Activated CD8-positive, alpha-beta T cell treated with anti-CD3 and anti-CD28 coated beads, Interleukin-2, amount 10 ng/mL, durations not matched to agents 7 days and 5 days (primary cell): ENCODE results near the gene GAS2L1. TPM values are rescaled to one million over a fixed set of nuclear protein-coding genes. Genes with fewer than 3 reads are reported as not detected.
"Not testable (repeated sequence)": the region's sequence is repeated elsewhere in the genome, so short reads cannot be mapped to it uniquely, and the experiment has no call there.

Source experiments
- ATAC-seq: fragments of 150-1000 bp; cut with Tn5 transposase; one replicate; pipeline ENCODE4 v1.10.0; 2021; ENCODE audit warnings: moderate library complexity
- CTCF ChIA-PET: fragments of 350-600 bp; sonication (Branson Sonifier 250); formaldehyde crosslinking; loops from one replicate; lab custom pipeline; 2021; ENCODE audit warnings: antibody characterized with exemption; lab: Charles Lee
- POLR2A ChIA-PET: fragments of 350-600 bp; sonication (Branson Sonifier 250); formaldehyde crosslinking; loops from one replicate; lab custom pipeline; 2021; ENCODE audit warnings: antibody characterized with exemption; lab: Charles Lee
- DNase-seq: peaks from one replicate; pipeline ENCODE4 v3.0.0-alpha.2; 2020
- H3K27ac Mint-ChIP-seq: one replicate; pipeline ENCODE4 v1.8.0; 2021; ENCODE audit warnings: mild to moderate bottlenecking, mixed read lengths
- H3K27me3 Mint-ChIP-seq: one replicate; pipeline ENCODE4 v1.8.0; 2021; ENCODE audit warnings: low read depth, mixed read lengths
- H3K36me3 Mint-ChIP-seq: one replicate; pipeline ENCODE4 v1.8.0; 2021; ENCODE audit warnings: low read depth, mixed read lengths
- H3K4me1 Mint-ChIP-seq: one replicate; pipeline ENCODE4 v1.8.0; 2021; ENCODE audit warnings: low read depth, mixed read lengths
- H3K4me3 Mint-ChIP-seq: one replicate; pipeline ENCODE4 v1.8.0; 2021; ENCODE audit warnings: mild to moderate bottlenecking, mixed read lengths
- H3K9me3 Mint-ChIP-seq: one replicate; pipeline ENCODE4 v1.8.0; 2022; ENCODE audit warnings: mixed read lengths; ENCODE audit not compliant: insufficient read depth
- microRNA-seq: library from miRNA; unstranded; fragments of <30 nt; microRNA quantifications from one replicate; pipeline ENCODE4 v1.2.0, GENCODE V29; 2022
- total RNA-seq, 2 experiments: library from RNA; stranded (reverse); gene quantifications; one replicate each; pipeline ENCODE4 v1.2.3, GENCODE V29; 2021

Gene GAS2L1
- total RNA-seq, 2 experiments from 2014 or later: 10.9 to 11.4 TPM

- peaks cover 49% of the 10 kb centered on the region for H3K36me3 Mint-ChIP-seq
- no peaks in the 10 kb centered on the region for H3K9me3 Mint-ChIP-seq
- no peak for DNase-seq
- ChIA-PET POLR2A (no interaction called here), CTCF (no interaction called here)
- H3K4me1 Mint-ChIP-seq: no peaks in the 10 kb centered on the region
- no peak for ATAC-seq
- H3K27ac Mint-ChIP-seq: no peak overlapping the region
- no peak overlapping the region for H3K4me3 Mint-ChIP-seq
- H3K27me3 Mint-ChIP-seq: no peaks in the 10 kb centered on the region
These were observed 45.4 kb downstream of the GAS2L1 start for GRCh38 chr22:29351891-29352290.

DNA sequence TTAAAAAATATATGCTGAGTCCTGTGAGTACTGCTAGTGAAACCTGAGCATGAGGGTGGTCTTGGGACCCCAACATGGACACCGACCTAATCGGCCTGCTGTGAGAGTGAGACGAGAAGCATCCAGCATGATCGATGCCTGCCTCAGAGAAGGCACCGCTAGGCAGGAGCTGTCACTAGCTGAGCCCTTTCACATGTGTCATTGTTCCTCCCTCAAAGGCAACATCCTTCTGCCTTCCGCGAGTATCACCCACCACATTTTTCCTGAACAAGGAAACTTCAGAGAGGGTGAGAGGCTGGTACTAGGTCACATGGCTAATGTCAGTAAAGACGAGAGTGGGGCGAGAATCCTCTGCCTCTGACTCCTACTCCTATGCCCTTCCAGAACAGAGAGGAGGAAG lies 46.3 kb downstream of the GAS2L1 start:
- Mint-ChIP-seq H3K27ac (no peak overlapping the region), H3K4me1 (no peaks in the 10 kb centered on the region), H3K27me3 (no peaks in the 10 kb centered on the region), H3K4me3 (no peak overlapping the region), H3K9me3 (no peaks in the 10 kb centered on the region), H3K36me3 (peaks cover 40% of the 10 kb centered on the region)
- CTCF ChIA-PET: no interaction called here
- DNase-seq (no peak), ATAC-seq (no peak)
- POLR2A ChIA-PET: no interaction called here

- H3K4me1 Mint-ChIP-seq: no peaks in the 10 kb centered on the region
- ChIA-PET CTCF (no interaction called here), POLR2A (no interaction called here)
- H3K9me3 Mint-ChIP-seq: no peaks in the 10 kb centered on the region
- peaks cover 46% of the 10 kb centered on the region for H3K36me3 Mint-ChIP-seq
- DNase-seq (no peak), ATAC-seq (no peak)
- no peaks in the 10 kb centered on the region for H3K27me3 Mint-ChIP-seq
- H3K27ac Mint-ChIP-seq: no peak overlapping the region
- H3K4me3 Mint-ChIP-seq: no peak overlapping the region
These were observed 46.8 kb downstream of the GAS2L1 start for GRCh38 chr22:29353286-29353685.

- ChIA-PET CTCF (no interaction called here), POLR2A (no interaction called here)
- Mint-ChIP-seq H3K27me3 (no peaks in the 10 kb centered on the region), H3K27ac (no peak overlapping the region), H3K4me1 (no peaks in the 10 kb centered on the region), H3K4me3 (no peak overlapping the region), H3K9me3 (no peaks in the 10 kb centered on the region), H3K36me3 (peaks cover 44% of the 10 kb centered on the region)
- DNase-seq: no peak
- no peak for ATAC-seq
These were observed 47.4 kb downstream of the GAS2L1 start for GRCh38 chr22:29353860-29354259.

DNA sequence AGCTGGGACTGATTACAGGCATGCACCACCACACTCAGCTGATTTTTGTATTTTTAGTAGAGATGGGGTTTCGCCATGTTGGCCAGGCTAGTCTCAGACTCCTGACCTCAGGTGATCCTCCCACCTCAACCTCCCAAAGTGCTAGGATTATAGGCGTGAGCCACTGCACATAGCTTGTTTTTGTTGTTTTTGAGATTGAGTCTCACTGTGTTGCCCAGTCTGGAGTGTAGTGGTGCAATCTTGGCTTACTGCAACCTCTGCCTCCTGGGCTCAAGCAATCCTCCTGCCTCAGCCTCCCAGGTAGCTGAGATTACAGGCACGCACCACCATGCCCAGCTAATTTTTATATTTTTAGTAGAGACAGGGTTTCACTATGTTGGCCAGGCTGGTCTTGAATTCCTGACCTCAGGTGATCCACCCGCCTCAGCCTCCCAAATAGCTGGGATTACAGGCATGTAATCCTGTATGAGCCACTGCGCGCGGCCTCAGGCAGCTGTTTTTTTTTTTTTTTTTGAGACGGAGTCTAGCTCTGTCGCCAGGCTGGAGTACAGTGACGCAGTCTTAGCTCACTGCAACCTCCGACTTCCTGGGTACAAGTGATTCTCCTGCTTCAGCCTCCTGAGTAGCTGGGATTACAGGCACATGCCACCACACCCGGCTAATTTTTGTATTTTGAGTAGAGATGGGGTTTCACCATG lies 50.9 kb downstream of the GAS2L1 start:
- H3K27me3 Mint-ChIP-seq, DNase-seq, H3K9me3 Mint-ChIP-seq, H3K27ac Mint-ChIP-seq, H3K4me1 Mint-ChIP-seq, H3K4me3 Mint-ChIP-seq, ATAC-seq, POLR2A ChIA-PET: not testable (repeated sequence)
- CTCF ChIA-PET: interaction anchor here (1.0 kb wide), 1 partner anchor 78 kb away, joined by 4 read pairs; no protein-coding TSS in a partner anchor
- peaks cover 37% of the 10 kb centered on the region for H3K36me3 Mint-ChIP-seq

GRCh38 chr22:29359469-29359868 lies 53.0 kb downstream of the GAS2L1 start:
- ChIA-PET POLR2A (no interaction called here), CTCF (no interaction called here)
- no peak overlapping the region for H3K27ac Mint-ChIP-seq

More at GRCh38 chr22:29359469-29359868, 53.0 kb downstream of the GAS2L1 start:
- Mint-ChIP-seq H3K4me3 (no peak overlapping the region), H3K4me1 (peaks cover 5% of the 10 kb centered on the region), H3K36me3 (peaks cover 32% of the 10 kb centered on the region), H3K27me3 (no peaks in the 10 kb centered on the region), H3K9me3 (no peaks in the 10 kb centered on the region)
- no peak for DNase-seq
- no peak for ATAC-seq

Small RNA genes lying within 50 kb of the gene (microRNA-seq; reads per million reads assigned to microRNA genes)
- gene MIR3653: 54.0 reads per million, percentile 50 among the genes with 10 or more reads in this experiment

Other genes with a start within 250 kb of the GAS2L1 start
- not detected for gene C22orf31, start 244.8 kb upstream of the GAS2L1 start, total RNA-seq
- under 1 TPM in 1 of 2 experiments, not detected in 1; 0.16 TPM for gene KREMEN1, start 233.6 kb upstream of the GAS2L1 start, total RNA-seq
- gene EMID1, start 100.8 kb upstream of the GAS2L1 start, total RNA-seq: not detected
- 10 to 100 TPM; 30.0 to 34.7 TPM for gene RHBDD3, start 38.7 kb upstream of the GAS2L1 start, total RNA-seq
- gene EWSR1, start 38.4 kb upstream of the GAS2L1 start, total RNA-seq: 100 to 1,000 TPM; 323 to 326 TPM
- gene RASL10A, start 9.0 kb downstream of the GAS2L1 start, total RNA-seq: 1 to 10 TPM; 1.4 to 1.6 TPM
- 10 to 100 TPM; 77.7 to 84.7 TPM for gene AP1B1, start 81.9 kb downstream of the GAS2L1 start, total RNA-seq
- gene RFPL1, start 131.9 kb downstream of the GAS2L1 start, total RNA-seq: not detected
- gene NEFH, start 173.6 kb downstream of the GAS2L1 start, total RNA-seq: 1 to 10 TPM; 4.2 to 4.7 TPM
- 10 to 100 TPM; 53.1 to 60.7 TPM for gene THOC5, start 247.1 kb downstream of the GAS2L1 start, total RNA-seq